Measurements from ENCODE around the gene VPS35. TPM values are rescaled to one million over a fixed set of nuclear protein-coding genes. Genes with fewer than 3 reads are reported as not detected.

The VPS35 gene
- polyA plus RNA-seq, 2 of the 4 experiments (the other 2 are of a cell fraction) = 82.3 to 85.5 TPM

GRCh38 chr16:46712911-46713310 is 23.9 kb upstream of the VPS35 start:
- ChIA-PET POLR2A (no interaction called here), CTCF (interaction anchor here (1.0 kb wide), 1 partner anchor 9 kb away, joined by 3 read pairs; no protein-coding TSS in a partner anchor)
- Histone ChIP-seq H3K27ac (no peak overlapping the region), H3K4me3 (no peak overlapping the region), H3K4me2 (no peak overlapping the region), H3K9me3 (no peaks in the 10 kb centered on the region), H3K4me1 (no peaks in the 10 kb centered on the region)
- no peak for FAIRE-seq
- DNase-seq (ENCODE audit: low read depth in 1 of 2, low spot score in 1 of 2) = no peak
- TF ChIP-seq HOXA7 (CRISPR knock-in tag; IDR thresholded peaks at IDR 0.05) = no peak
- TF ChIP-seq HOXB5 (CRISPR knock-in tag; IDR thresholded peaks at IDR 0.05) = no peak
- TF ChIP-seq RARB (CRISPR knock-in tag; IDR thresholded peaks at IDR 0.05) = no peak
- TF ChIP-seq HES2 (IDR thresholded peaks at IDR 0.05) = no peak
- TF ChIP-seq HOXB13 (CRISPR knock-in tag; IDR thresholded peaks at IDR 0.05; ENCODE audit: low read depth) = no peak
- TF ChIP-seq KDM5A (IDR thresholded peaks at IDR 0.05) = no peak
- no peak for TF ChIP-seq ZC3H11A (IDR thresholded peaks at IDR 0.05)
- no peak for TF ChIP-seq GATA3 (IDR thresholded peaks at IDR 0.05; ENCODE audit: borderline replicate concordance)
- TF ChIP-seq REST (IDR thresholded peaks at IDR 0.05) = no peak
- no peak for TF ChIP-seq POLR2A (IDR thresholded peaks at IDR 0.05; ENCODE audit: low read length)
- no peak for TF ChIP-seq CTCF (IDR thresholded peaks at IDR 0.05)
- TF ChIP-seq CBX2 (IDR thresholded peaks at IDR 0.05; ENCODE audit: borderline replicate concordance, low read depth) = no peak
- no peak for TF ChIP-seq ESRRA (IDR thresholded peaks at IDR 0.05; ENCODE audit: borderline replicate concordance, low read length)
- no peak for TF ChIP-seq HEYL (CRISPR knock-in tag; IDR thresholded peaks at IDR 0.05)
- TF ChIP-seq ELK1 (IDR thresholded peaks at IDR 0.05; ENCODE audit: low read depth, low read length) = no peak
- TF ChIP-seq ZNF302 (CRISPR knock-in tag; IDR thresholded peaks at IDR 0.05) = no peak
- WGBS (ENCODE audit: missing lambda C conversion rate) = 65% methylated on average over 3 of the region's 3 CpGs
- ATAC-seq = no peak

- CTCF ChIA-PET = no interaction called here
- ATAC-seq = no peak
- TF ChIP-seq HDAC2 (IDR thresholded peaks at IDR 0.05) (no peak), NR3C1 (IDR thresholded peaks at IDR 0.05) (no peak), MAX (IDR thresholded peaks at IDR 0.05) (no peak), PBX3 (IDR thresholded peaks at IDR 0.05) (no peak), CBX2 (IDR thresholded peaks at IDR 0.05; ENCODE audit: borderline replicate concordance, low read depth) (no peak), RNF2 (IDR thresholded peaks at IDR 0.05; ENCODE audit: borderline replicate concordance, low read depth) (no peak), POLR2AphosphoS2 (conservative IDR thresholded peaks at IDR 0.05; ENCODE audit: low read length) (no peak), HOXB13 (CRISPR knock-in tag; IDR thresholded peaks at IDR 0.05; ENCODE audit: low read depth) (no peak), ATOH8 (CRISPR knock-in tag; IDR thresholded peaks at IDR 0.05; ENCODE audit: low read depth) (no peak), HOXA7 (CRISPR knock-in tag; IDR thresholded peaks at IDR 0.05) (no peak), MAFK (IDR thresholded peaks at IDR 0.05; ENCODE audit: partially characterized antibody) (no peak), PHF8 (IDR thresholded peaks at IDR 0.05; ENCODE audit: borderline replicate concordance, low read depth) (no peak), CEBPB (IDR thresholded peaks at IDR 0.05) (no peak), RAD21 (conservative IDR thresholded peaks at IDR 0.05 in 1 of 2, IDR thresholded peaks at IDR 0.05 in 1 of 2) (no peak), MYC (IDR thresholded peaks at IDR 0.05; ENCODE audit: borderline replicate concordance, low read length) (no peak)
These were observed 22.4 kb upstream of the VPS35 start for GRCh38 chr16:46711106-46712058.

More at GRCh38 chr16:46711106-46712058, 22.4 kb upstream of the VPS35 start:
- FAIRE-seq = no peak
- Histone ChIP-seq H3K27ac (no peak overlapping the region), H3K9me3 (no peaks in the 10 kb centered on the region), H3K4me1 (no peaks in the 10 kb centered on the region), H3K4me3 (no peak overlapping the region), H3K4me2 (no peak overlapping the region)
- DNase-seq (ENCODE audit: low read depth in 1 of 2, low spot score in 1 of 2) = no peak
- POLR2A ChIA-PET = no interaction called here
- 74% methylated on average over 10 of the region's 10 CpGs for WGBS (ENCODE audit: missing lambda C conversion rate)

Measured in A549 (cell line).